Tibial nerve (tissue), 4 donors: ENCODE results near the gene VPS13D. TPM values are rescaled to one million over a fixed set of nuclear protein-coding genes. Genes with fewer than 3 reads are reported as not detected.

Experiments
- DNase-seq, 2 donors: peaks; one replicate each; pipeline ENCODE4 v3.0.0-alpha.2; 2019; ENCODE audit warnings: low spot score in 2 of 2
- H3K27ac ChIP-seq, 4 donors: fragments of 200-600 bp; sonication (generic) in 3 of 4; one replicate each; pipeline ENCODE4 v1.5.1; 2017 to 2019; ENCODE audit warnings: mild to moderate bottlenecking in 1 of 4
- H3K27me3 ChIP-seq, 2 donors: fragments of 200-600 bp; sonication (generic) in 1 of 2; one replicate each; pipeline versions ENCODE4 v1.5.1 to v1.6.0; 2017 to 2019
- H3K36me3 ChIP-seq, 3 donors: fragments of 200-600 bp; sonication (generic); one replicate each; pipeline ENCODE4 v1.5.1; 2018 to 2019
- H3K4me1 ChIP-seq, 4 donors: fragments of 200-600 bp; sonication (generic) in 3 of 4; one replicate each; pipeline ENCODE4 v1.5.1; 2017 to 2019
- H3K4me3 ChIP-seq, 4 donors: fragments of 200-600 bp; sonication (generic) in 3 of 4; one replicate each; pipeline ENCODE4 v1.5.1; 2017 to 2019; ENCODE audit warnings: mild to moderate bottlenecking in 1 of 4, moderate library complexity in 1 of 4
- H3K9me3 ChIP-seq, 4 donors: fragments of 200-600 bp; sonication (generic) in 3 of 4; one replicate each; pipeline ENCODE4 v1.5.1; 2017 to 2019
- CTCF ChIP-seq, 5 experiments: fragments of 200-600 bp in 3 of 5; fragments of 450-650 bp in 2 of 5; sonication (generic) in 3 of 5; IDR thresholded peaks; one replicate each; pipeline ENCODE4 v1.5.1; 2016 to 2019; ENCODE audit warnings: antibody characterized with exemption in 5 of 5, mild to moderate bottlenecking in 3 of 5, moderate library complexity in 2 of 5
- EP300 ChIP-seq, 2 donors: sonication (generic); formaldehyde crosslinking; IDR thresholded peaks; one replicate each; pipeline ENCODE4 v1.6.1; 2017; ENCODE audit warnings: antibody characterized with exemption in 2 of 2, mild to moderate bottlenecking in 1 of 2
- POLR2A ChIP-seq, 2 donors: fragments of 450-650 bp; IDR thresholded peaks; one replicate each; pipeline ENCODE4 v1.6.1; 2017; ENCODE audit warnings: antibody characterized with exemption in 2 of 2, mild to moderate bottlenecking in 2 of 2, moderate library complexity in 2 of 2
- WGBS, 2 donors: methylation state at CpG; one replicate each; pipeline ENCODE4 v1.1.5; 2018; 5-methylcytosine and 5-hydroxymethylcytosine counted together
- total RNA-seq, 4 donors: library from RNA; depleted of rRNA; stranded (reverse); fragments of >200 nt; gene quantifications; one replicate each; pipeline ENCODE4 v1.1.0, GENCODE V29; 2016

VPS13D gene
- total RNA-seq, 4 donors from 2014 or later, result 99.2 to 132 (median 110) TPM

- Histone ChIP-seq H3K27ac (no peak overlapping the region), H3K9me3 (no peaks in the 10 kb centered on the region), H3K4me3 (no peak overlapping the region), H3K36me3 (peaks cover 0 to 57% (median 5%) of the 10 kb centered on the region in 3 donors), H3K27me3 (no peaks in the 10 kb centered on the region), H3K4me1 (peaks cover 0 to 13% (median 0%) of the 10 kb centered on the region in 4 donors)
- no peak for TF ChIP-seq CTCF (IDR thresholded peaks at IDR 0.05)
- TF ChIP-seq POLR2A (IDR thresholded peaks at IDR 0.05), result no peak
- TF ChIP-seq EP300 (IDR thresholded peaks at IDR 0.05), result no peak
- no peak for DNase-seq
- 92 to 95% methylated on average over 15 to 18 of the region's 18 CpGs for WGBS, 2 donors
These were observed 28.3 kb upstream of the VPS13D start for GRCh38 chr1:12201352-12202189.

GRCh38 chr1:12202190-12202497 lies 27.7 kb upstream of the VPS13D start:
- no peak for TF ChIP-seq CTCF (IDR thresholded peaks at IDR 0.05)
- TF ChIP-seq POLR2A (IDR thresholded peaks at IDR 0.05), result no peak
- TF ChIP-seq EP300 (IDR thresholded peaks at IDR 0.05), result no peak
- 88 to 92% methylated on average over 6 of the region's 6 CpGs for WGBS, 2 donors
- no peak overlapping the region for H3K27ac ChIP-seq
- DNase-seq, result no peak
- no peaks in the 10 kb centered on the region for H3K27me3 ChIP-seq
- no peak overlapping the region for H3K4me3 ChIP-seq
- H3K9me3 ChIP-seq, result no peaks in the 10 kb centered on the region
- peaks cover 0 to 58% (median 10%) of the 10 kb centered on the region in 3 donors for H3K36me3 ChIP-seq
- H3K4me1 ChIP-seq, result peaks cover 0 to 13% (median 0%) of the 10 kb centered on the region in 4 donors

- TF ChIP-seq CTCF (IDR thresholded peaks at IDR 0.05) (no peak), POLR2A (IDR thresholded peaks at IDR 0.05) (no peak), EP300 (IDR thresholded peaks at IDR 0.05) (no peak)
These were observed 27.3 kb upstream of the VPS13D start for GRCh38 chr1:12202577-12202976.

GRCh38 chr1:12203216-12204007 lies 26.4 kb upstream of the VPS13D start:
- H3K4me3 ChIP-seq, result no peak overlapping the region
- H3K27ac ChIP-seq, result peak overlapping the region in 1 of 4 donors; percentile 40
- DNase-seq, result no peak
- H3K36me3 ChIP-seq, result peaks cover 0 to 60% (median 15%) of the 10 kb centered on the region in 3 donors
- H3K9me3 ChIP-seq, result no peaks in the 10 kb centered on the region
- TF ChIP-seq CTCF (IDR thresholded peaks at IDR 0.05) (no peak), EP300 (IDR thresholded peaks at IDR 0.05) (no peak), POLR2A (IDR thresholded peaks at IDR 0.05) (no peak)
- WGBS, 2 donors, result 88 to 90% methylated on average over 20 of the region's 20 CpGs
- H3K27me3 ChIP-seq, result no peaks in the 10 kb centered on the region
- peaks cover 0 to 19% (median 2%) of the 10 kb centered on the region in 4 donors for H3K4me1 ChIP-seq

More at GRCh38 chr1:12202577-12202976, 27.3 kb upstream of the VPS13D start:
- no peak overlapping the region for H3K4me3 ChIP-seq
- no peak overlapping the region for H3K27ac ChIP-seq
- 91 to 94% methylated on average over 4 of the region's 4 CpGs for WGBS, 2 donors
- peaks cover 0 to 59% (median 14%) of the 10 kb centered on the region in 3 donors for H3K36me3 ChIP-seq
- H3K9me3 ChIP-seq, result no peaks in the 10 kb centered on the region
- DNase-seq, result no peak
- no peaks in the 10 kb centered on the region for H3K27me3 ChIP-seq
- peaks cover 0 to 13% (median 0%) of the 10 kb centered on the region in 4 donors for H3K4me1 ChIP-seq

GRCh38 chr1:12204140-12204539 lies 25.7 kb upstream of the VPS13D start:
- Histone ChIP-seq H3K4me3 (no peak overlapping the region), H3K27ac (peak overlapping the region in 1 of 4 donors; percentile 40), H3K36me3 (peaks cover 0 to 60% (median 15%) of the 10 kb centered on the region in 3 donors), H3K9me3 (no peaks in the 10 kb centered on the region), H3K27me3 (no peaks in the 10 kb centered on the region), H3K4me1 (peaks cover 0 to 21% (median 6%) of the 10 kb centered on the region in 4 donors)
- WGBS, 2 donors, result 78 to 86% methylated on average over 7 of the region's 7 CpGs
- no peak for TF ChIP-seq CTCF (IDR thresholded peaks at IDR 0.05)
- no peak for TF ChIP-seq EP300 (IDR thresholded peaks at IDR 0.05)
- TF ChIP-seq POLR2A (IDR thresholded peaks at IDR 0.05), result no peak
- DNase-seq, result no peak
